ENCODE measurements around the gene LYRM4. TPM values are rescaled to one million over a fixed set of nuclear protein-coding genes. Genes with fewer than 3 reads are reported as not detected.

Gene LYRM4
- 22.6 and 26.1 TPM in 2 replicates for total RNA-seq

GRCh38 chr6:5260661-5261544 lies at the start of gene LYRM4, which contains the start of gene FARS2:
Gene LYRM4, minus strand, starts transcription at chr6:5260950. Its CDS starts 217 bp downstream, at chr6:5260733.
Gene FARS2, plus strand, starts transcription at chr6:5261513.
- peak; percentile 31 for DNase-seq (ENCODE audit: extremely low read depth, low read depth, low spot score)

- no peak for DNase-seq (ENCODE audit: extremely low read depth, low read depth, low spot score)
Observed at GRCh38 chr6:5308066-5308465, 47.3 kb upstream of the LYRM4 start.

GRCh38 chr6:5307058-5307457 lies 46.3 kb upstream of the LYRM4 start:
- DNase-seq (ENCODE audit: extremely low read depth, low read depth, low spot score): no peak

GRCh38 chr6:5305968-5306626 lies 45.3 kb upstream of the LYRM4 start:
- DNase-seq (ENCODE audit: extremely low read depth, low read depth, low spot score): no peak

GRCh38 chr6:5303682-5304081 lies 42.9 kb upstream of the LYRM4 start:
- no peak for DNase-seq (ENCODE audit: extremely low read depth, low read depth, low spot score)

GRCh38 chr6:5302995-5303622 lies 42.4 kb upstream of the LYRM4 start:
- no peak for DNase-seq (ENCODE audit: extremely low read depth, low read depth, low spot score)

GRCh38 chr6:5302220-5302946 lies 41.6 kb upstream of the LYRM4 start:
- no peak for DNase-seq (ENCODE audit: extremely low read depth, low read depth, low spot score)

GRCh38 chr6:5300206-5300764 lies 39.5 kb upstream of the LYRM4 start:
- no peak for DNase-seq (ENCODE audit: extremely low read depth, low read depth, low spot score)

- DNase-seq (ENCODE audit: extremely low read depth, low read depth, low spot score): no peak
Observed at GRCh38 chr6:5295623-5296022, 34.9 kb upstream of the LYRM4 start.

GRCh38 chr6:5294392-5295211 lies 33.9 kb upstream of the LYRM4 start:
- DNase-seq (ENCODE audit: extremely low read depth, low read depth, low spot score): no peak

GRCh38 chr6:5293692-5294091 lies 32.9 kb upstream of the LYRM4 start:
- no peak for DNase-seq (ENCODE audit: extremely low read depth, low read depth, low spot score)

GRCh38 chr6:5292154-5292553 lies 31.4 kb upstream of the LYRM4 start:
- no peak for DNase-seq (ENCODE audit: extremely low read depth, low read depth, low spot score)

- no peak for DNase-seq (ENCODE audit: extremely low read depth, low read depth, low spot score)
Observed at GRCh38 chr6:5290500-5290899, 29.8 kb upstream of the LYRM4 start.

GRCh38 chr6:5290097-5290496 lies 29.3 kb upstream of the LYRM4 start:
- no peak for DNase-seq (ENCODE audit: extremely low read depth, low read depth, low spot score)

GRCh38 chr6:5287966-5288297 lies 27.2 kb upstream of the LYRM4 start:
- DNase-seq (ENCODE audit: extremely low read depth, low read depth, low spot score): no peak

- no peak for DNase-seq (ENCODE audit: extremely low read depth, low read depth, low spot score)
Observed at GRCh38 chr6:5287205-5287965, 26.6 kb upstream of the LYRM4 start.

GRCh38 chr6:5286780-5287179 lies 26.0 kb upstream of the LYRM4 start:
- DNase-seq (ENCODE audit: extremely low read depth, low read depth, low spot score): no peak

- DNase-seq (ENCODE audit: extremely low read depth, low read depth, low spot score): no peak
Observed at GRCh38 chr6:5285526-5285925, 24.8 kb upstream of the LYRM4 start.

GRCh38 chr6:5285081-5285480 lies 24.3 kb upstream of the LYRM4 start:
- DNase-seq (ENCODE audit: extremely low read depth, low read depth, low spot score): no peak

All from glomerular endothelial cell (primary cell).